ENCODE data around the gene BOD1. TPM values are rescaled to one million over a fixed set of nuclear protein-coding genes. Genes with fewer than 3 reads are reported as not detected.

The BOD1 gene
- total RNA-seq (10 to 100 TPM; 24.1 to 31.6 (median 27.4) TPM), polyA plus RNA-seq (10 to 100 TPM; 21.5 to 42.5 TPM)

DNA sequence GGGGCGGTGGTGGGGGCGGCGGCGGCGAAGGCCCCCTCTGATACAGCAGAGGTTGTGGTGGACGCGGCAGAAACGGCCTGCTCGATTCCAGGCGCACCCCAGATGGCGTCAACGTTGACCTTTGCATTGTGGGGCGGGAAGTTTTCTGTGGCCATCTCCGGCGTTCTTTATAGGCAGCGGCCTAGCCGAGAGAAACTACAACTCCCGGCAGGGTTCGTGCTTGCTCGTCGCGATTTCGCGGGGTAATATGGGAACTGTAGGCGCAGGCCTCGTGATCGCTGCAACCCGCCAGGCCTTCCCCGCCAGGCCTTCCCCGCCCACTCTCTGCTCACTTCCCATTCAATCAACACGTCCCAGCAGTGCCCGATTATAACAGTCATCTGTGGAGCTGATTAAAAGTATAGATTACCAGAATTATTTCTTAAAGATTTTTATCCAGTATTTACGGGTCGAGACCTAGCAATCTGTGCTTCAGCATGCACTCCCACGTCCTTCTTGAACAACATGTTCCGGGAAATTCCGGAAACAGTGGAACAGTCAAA is at the start of gene BOD1:
BOD1 (minus strand) TSS at position 74 of the 542 bp plus-strand sequence. CDS start 214 bp downstream, outside the sequence.
- no peak for TF ChIP-seq CTCF (IDR thresholded peaks at IDR 0.05)
- H3K27me3 ChIP-seq = no peaks in the 10 kb centered on the region
- FAIRE-seq (peak; percentile 83), DNase-seq (peak; percentile 90 to 98 (median 97)), ATAC-seq (peak; percentile 93 to 97 (median 94))
- H3K9me3 ChIP-seq = no peaks in the 10 kb centered on the region
- H3K4me1 ChIP-seq = peaks cover 21 to 38% (median 32%) of the 10 kb centered on the region in 3 donors
- WGBS, 2 donors = 3 to 4% methylated on average over 37 of the region's 37 CpGs
- H3K36me3 ChIP-seq = peaks cover 0 to 5% (median 0%) of the 10 kb centered on the region in 3 donors
- peak within 1 kb of the TSS; percentile 72 to 97 (median 92) for H3K27ac ChIP-seq
- intact Hi-C loops (cut with DNase I) = loop anchor here in 2 of 3 donors (5.0 to 10.0 kb wide), 3 partner anchors 356 to 698 kb away; partner anchors contain the start of gene C5orf47 (in 1 of the 2)
- H3K4me3 ChIP-seq = peak within 1 kb of the TSS; percentile 79 to 99 (median 88)

- no peak overlapping the region for H3K27ac ChIP-seq
- no peak for TF ChIP-seq CTCF (IDR thresholded peaks at IDR 0.05)
- intact Hi-C loops (cut with DNase I) = no loop called here
- FAIRE-seq (no peak), ATAC-seq (no peak), DNase-seq (no peak)
- H3K36me3 ChIP-seq = no peaks in the 10 kb centered on the region
- no peaks in the 10 kb centered on the region for H3K27me3 ChIP-seq
- H3K9me3 ChIP-seq = no peaks in the 10 kb centered on the region
- peaks cover 0 to 6% (median 0%) of the 10 kb centered on the region in 3 donors for H3K4me1 ChIP-seq
- H3K4me3 ChIP-seq = no peak overlapping the region
- WGBS, 2 donors = 91 to 94% methylated on average over 4 of the region's 4 CpGs
Observed at GRCh38 chr5:173665326-173665725, 48.9 kb upstream of the BOD1 start.

DNA sequence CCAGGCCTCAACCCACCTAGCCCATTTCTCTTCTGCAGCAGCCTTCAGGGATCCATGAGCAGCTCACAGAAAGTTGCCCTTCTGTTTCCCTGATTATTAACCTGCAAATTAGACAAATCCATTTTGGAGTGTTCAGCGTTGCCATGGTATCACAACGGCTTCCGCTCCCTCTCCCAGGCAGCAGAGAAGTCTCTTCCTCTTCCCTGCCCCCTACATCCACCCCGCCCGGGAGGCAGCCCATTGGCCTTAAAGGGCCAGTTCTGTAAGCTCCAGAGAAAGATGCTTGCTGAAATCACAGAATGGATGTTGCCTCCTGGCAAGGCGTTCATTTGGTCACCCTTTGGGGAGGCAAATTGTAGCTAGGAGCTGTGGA is 47.7 kb upstream of the BOD1 start:
- ATAC-seq (peak; percentile 48 to 92 (median 82)), FAIRE-seq (no peak), DNase-seq (peak in 1 of 6 donors; percentile 41)
- Histone ChIP-seq H3K27ac (no peak overlapping the region), H3K27me3 (no peaks in the 10 kb centered on the region), H3K36me3 (no peaks in the 10 kb centered on the region), H3K4me3 (no peak overlapping the region), H3K9me3 (no peaks in the 10 kb centered on the region), H3K4me1 (no peaks in the 10 kb centered on the region)
- WGBS, 2 donors = 64 to 65% methylated on average over 6 of the region's 6 CpGs
- no peak for TF ChIP-seq CTCF (IDR thresholded peaks at IDR 0.05)
- intact Hi-C loops (cut with DNase I) = no loop called here

- Histone ChIP-seq H3K9me3 (no peaks in the 10 kb centered on the region), H3K27ac (no peak overlapping the region), H3K27me3 (no peaks in the 10 kb centered on the region), H3K36me3 (no peaks in the 10 kb centered on the region), H3K4me3 (no peak overlapping the region), H3K4me1 (no peaks in the 10 kb centered on the region)
- ATAC-seq (no peak), DNase-seq (no peak), FAIRE-seq (no peak)
- WGBS, 2 donors = 89 to 90% methylated on average over 13 of the region's 13 CpGs
- intact Hi-C loops (cut with DNase I) = no loop called here
- TF ChIP-seq CTCF (IDR thresholded peaks at IDR 0.05) = no peak
Observed at GRCh38 chr5:173663352-173664153, 47.1 kb upstream of the BOD1 start.

Data from pancreas (tissue), 10 donors.